Measurements from ENCODE around the gene TMEM129.

Gene TMEM129

DNA sequence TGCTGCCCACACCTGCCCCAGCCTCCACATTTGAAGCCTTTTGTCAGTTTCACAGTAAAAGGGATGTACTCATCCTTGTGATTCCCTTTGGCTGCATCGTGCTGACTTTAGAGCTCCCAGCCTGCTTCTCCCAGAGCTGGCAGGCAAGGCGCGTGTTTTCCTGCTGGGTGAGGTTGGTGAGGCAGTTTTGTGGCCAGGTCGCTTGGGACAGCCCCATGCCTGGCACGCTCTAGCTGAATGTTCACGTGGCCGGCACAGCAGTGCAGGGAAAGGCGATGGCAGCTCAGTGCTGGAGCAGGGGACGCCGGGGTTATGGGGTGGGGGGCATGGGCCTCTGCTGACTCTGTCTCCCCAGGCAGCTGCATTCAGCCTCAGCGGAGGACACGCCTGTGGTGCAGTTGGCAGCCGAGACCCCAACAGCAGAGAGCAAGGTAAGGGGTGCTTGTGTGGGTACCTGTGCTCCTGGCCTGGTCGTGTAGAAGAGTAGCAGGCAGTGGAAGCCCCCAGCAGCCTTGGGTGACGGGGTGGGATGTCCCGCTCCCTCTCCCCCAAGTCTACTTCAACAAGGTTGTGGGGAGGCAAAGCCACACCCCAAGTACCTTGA, 9.5 kb upstream of the TMEM129 start:
- TF ChIP-seq, protein P1, sequence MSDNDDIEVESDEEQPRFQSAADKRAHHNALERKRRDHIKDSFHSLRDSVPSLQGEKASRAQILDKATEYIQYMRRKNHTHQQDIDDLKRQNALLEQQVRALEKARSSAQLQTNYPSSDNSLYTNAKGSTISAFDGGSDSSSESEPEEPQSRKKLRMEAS (IDR thresholded peaks at IDR 0.05; ENCODE audit: low read depth, low read length): no peak
- no peak for TF ChIP-seq MYC (IDR thresholded peaks at IDR 0.05; ENCODE audit: low read depth, low read length)
- no peak for TF ChIP-seq POLR2A (IDR thresholded peaks at IDR 0.05; ENCODE audit: extremely low read depth, insufficient read length)
- TF ChIP-seq, protein P2, sequence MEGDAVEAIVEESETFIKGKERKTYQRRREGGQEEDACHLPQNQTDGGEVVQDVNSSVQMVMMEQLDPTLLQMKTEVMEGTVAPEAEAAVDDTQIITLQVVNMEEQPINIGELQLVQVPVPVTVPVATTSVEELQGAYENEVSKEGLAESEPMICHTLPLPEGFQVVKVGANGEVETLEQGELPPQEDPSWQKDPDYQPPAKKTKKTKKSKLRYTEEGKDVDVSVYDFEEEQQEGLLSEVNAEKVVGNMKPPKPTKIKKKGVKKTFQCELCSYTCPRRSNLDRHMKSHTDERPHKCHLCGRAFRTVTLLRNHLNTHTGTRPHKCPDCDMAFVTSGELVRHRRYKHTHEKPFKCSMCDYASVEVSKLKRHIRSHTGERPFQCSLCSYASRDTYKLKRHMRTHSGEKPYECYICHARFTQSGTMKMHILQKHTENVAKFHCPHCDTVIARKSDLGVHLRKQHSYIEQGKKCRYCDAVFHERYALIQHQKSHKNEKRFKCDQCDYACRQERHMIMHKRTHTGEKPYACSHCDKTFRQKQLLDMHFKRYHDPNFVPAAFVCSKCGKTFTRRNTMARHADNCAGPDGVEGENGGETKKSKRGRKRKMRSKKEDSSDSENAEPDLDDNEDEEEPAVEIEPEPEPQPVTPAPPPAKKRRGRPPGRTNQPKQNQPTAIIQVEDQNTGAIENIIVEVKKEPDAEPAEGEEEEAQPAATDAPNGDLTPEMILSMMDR (IDR thresholded peaks at IDR 0.05; ENCODE audit: low read depth, low read length): no peak
- DNase-seq (ENCODE audit: low read depth): no peak
- H3K4me3 ChIP-seq (ENCODE audit: low read depth, low read length): no peak overlapping the region

DNA sequence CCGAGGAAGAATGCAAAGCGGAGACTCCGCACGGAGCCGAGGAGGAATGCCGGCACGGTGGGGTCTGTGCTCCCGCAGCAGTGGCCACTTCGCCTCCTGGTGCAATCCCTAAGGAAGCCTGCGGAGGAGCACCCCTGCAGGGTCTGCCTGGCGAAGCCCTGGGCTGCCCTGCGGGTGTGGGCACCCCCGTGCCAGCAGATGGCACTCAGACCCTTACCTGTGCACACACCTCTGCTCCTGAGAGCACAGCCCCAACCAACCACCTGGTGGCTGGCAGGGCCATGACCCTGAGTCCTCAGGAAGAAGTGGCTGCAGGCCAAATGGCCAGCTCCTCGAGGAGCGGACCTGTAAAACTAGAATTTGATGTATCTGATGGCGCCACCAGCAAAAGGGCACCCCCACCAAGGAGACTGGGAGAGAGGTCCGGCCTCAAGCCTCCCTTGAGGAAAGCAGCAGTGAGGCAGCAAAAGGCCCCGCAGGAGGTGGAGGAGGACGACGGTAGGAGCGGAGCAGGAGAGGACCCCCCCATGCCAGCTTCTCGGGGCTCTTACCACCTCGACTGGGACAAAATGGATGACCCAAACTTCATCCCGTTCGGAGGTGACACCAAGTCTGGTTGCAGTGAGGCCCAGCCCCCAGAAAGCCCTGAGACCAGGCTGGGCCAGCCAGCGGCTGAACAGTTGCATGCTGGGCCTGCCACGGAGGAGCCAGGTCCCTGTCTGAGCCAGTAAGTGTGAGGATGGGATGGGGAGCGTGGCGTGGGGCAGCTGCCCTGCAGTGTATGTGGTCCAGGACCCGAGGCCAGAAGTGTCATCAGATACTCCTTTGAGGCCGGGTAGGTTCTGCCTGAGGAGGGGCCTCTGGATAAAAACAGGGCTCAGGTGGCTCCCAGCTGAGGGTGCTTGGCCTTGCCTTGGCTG, 7.2 kb upstream of the TMEM129 start:
- TF ChIP-seq, protein P1 (IDR thresholded peaks at IDR 0.05; ENCODE audit: low read depth, low read length): no peak
- TF ChIP-seq MYC (IDR thresholded peaks at IDR 0.05; ENCODE audit: low read depth, low read length): no peak
- TF ChIP-seq, protein P2 (IDR thresholded peaks at IDR 0.05; ENCODE audit: low read depth, low read length): no peak
- no peak for TF ChIP-seq POLR2A (IDR thresholded peaks at IDR 0.05; ENCODE audit: extremely low read depth, insufficient read length)
- no peak overlapping the region for H3K4me3 ChIP-seq (ENCODE audit: low read depth, low read length)
- no peak for DNase-seq (ENCODE audit: low read depth)

DNA sequence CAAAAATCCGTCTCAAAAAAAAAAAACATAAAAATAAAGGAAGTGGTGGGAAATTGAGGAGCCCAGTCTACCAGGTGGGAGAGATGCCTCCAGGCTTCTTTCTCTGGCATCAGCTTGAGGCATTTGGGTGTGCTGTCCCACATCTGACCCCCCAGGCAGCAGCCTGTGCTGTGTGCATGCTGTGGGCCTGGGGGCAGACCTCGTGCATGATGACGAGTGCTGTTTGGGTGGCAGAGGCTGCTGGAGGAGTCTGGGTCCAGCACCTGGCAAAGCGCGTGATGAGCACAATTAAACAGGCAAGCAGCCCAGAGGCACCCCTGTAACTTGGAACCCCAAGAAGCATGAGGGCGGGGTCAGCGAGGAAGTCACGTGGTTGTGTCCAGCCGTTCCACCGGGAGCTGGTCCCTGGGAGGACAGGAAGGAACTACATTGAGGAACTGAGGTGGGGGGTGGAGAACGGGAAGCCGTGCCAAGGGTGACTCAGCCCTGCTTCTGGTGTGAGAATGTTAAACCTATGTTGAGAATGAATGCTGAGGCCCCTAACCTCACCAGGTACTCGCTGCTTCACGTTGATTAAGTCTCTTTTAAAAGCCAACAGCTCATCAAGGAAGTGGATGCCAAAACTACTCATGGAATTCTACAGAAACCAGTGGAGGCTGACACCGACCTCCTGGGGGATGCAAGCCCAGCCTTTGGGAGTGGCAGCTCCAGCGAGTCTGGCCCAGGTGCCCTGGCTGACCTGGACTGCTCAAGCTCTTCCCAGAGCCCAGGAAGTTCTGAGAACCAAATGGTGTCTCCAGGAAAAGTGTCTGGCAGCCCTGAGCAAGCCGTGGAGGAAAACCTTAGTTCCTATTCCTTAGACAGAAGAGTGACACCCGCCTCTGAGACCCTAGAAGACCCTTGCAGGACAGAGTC, 6.3 kb upstream of the TMEM129 start:
- no peak overlapping the region for H3K4me3 ChIP-seq (ENCODE audit: low read depth, low read length)
- TF ChIP-seq POLR2A (IDR thresholded peaks at IDR 0.05; ENCODE audit: extremely low read depth, insufficient read length): no peak
- TF ChIP-seq, protein P1 (IDR thresholded peaks at IDR 0.05; ENCODE audit: low read depth, low read length): peak; percentile 81
- no peak for TF ChIP-seq MYC (IDR thresholded peaks at IDR 0.05; ENCODE audit: low read depth, low read length)
- TF ChIP-seq, protein P2 (IDR thresholded peaks at IDR 0.05; ENCODE audit: low read depth, low read length): no peak
- peak; percentile 82 for DNase-seq (ENCODE audit: low read depth)

DNA sequence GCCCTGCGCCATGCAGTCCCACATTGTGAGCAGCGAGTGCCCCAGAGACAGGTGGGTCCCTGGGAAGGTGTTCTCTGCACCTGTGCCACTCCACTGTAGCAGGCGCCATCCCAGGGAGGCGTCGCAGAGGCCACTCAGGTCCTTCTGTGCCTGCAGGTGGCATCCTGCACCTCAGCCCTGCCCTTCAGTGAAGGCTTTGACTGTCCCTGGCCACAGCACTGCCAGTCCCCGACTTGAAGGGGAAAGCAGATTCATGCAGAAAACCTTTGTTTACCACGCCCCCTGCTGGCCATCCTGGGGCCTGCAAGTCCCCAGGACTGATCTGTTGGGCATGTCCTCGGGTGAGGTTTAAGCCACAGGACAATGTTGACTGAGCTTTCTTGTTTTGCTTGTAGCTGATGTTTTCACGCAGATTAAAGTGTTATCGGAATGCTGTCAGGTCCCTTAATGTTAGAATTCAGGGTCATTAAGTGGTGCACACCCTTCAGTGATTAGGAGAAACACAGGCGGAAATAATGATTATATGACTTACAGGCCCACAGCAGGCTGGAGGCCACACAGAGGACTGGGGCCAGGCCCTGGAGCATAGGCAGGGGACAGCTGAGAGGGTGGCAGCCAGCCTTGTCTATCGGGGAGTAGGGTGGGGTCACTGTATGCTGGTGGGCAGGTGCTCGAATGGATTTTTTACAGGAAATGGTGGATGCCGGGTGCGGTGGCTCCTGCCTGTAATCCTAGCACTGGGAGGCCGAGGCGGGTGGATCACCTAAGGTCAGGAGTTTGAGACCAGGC, 5.2 kb upstream of the TMEM129 start:
- TF ChIP-seq, protein P1 (IDR thresholded peaks at IDR 0.05; ENCODE audit: low read depth, low read length): no peak; the same call in 1 of the 2 replicates
- TF ChIP-seq, protein P2 (IDR thresholded peaks at IDR 0.05; ENCODE audit: low read depth, low read length): peak; percentile 100
- no peak for TF ChIP-seq MYC (IDR thresholded peaks at IDR 0.05; ENCODE audit: low read depth, low read length)
- DNase-seq (ENCODE audit: low read depth): peak; percentile 93
- no peak overlapping the region for H3K4me3 ChIP-seq (ENCODE audit: low read depth, low read length)

DNA sequence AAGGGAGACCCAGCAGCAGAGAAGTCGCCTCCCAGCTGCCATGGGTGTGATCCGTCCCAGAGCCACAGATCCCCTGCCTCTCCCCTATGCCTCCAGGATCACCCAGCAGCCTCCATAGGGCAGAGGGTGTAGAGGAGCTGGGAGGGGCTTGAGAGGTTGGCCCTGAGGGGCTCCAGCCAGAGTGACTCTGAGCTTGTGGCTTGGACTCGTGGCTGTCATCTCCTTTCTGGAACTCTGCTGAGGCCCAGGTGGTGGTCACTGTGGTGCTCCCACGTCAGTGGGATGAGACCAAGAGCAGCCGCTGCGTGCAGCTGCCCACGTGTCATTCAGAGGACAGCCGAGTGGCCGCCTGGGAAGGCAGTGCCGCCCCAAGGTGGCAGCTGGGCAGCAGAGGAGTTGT, 4.4 kb upstream of the TMEM129 start:
- H3K4me3 ChIP-seq (ENCODE audit: low read depth, low read length): no peak overlapping the region
- TF ChIP-seq, protein P2 (IDR thresholded peaks at IDR 0.05; ENCODE audit: low read depth, low read length): no peak
- no peak for TF ChIP-seq MYC (IDR thresholded peaks at IDR 0.05; ENCODE audit: low read depth, low read length)
- no peak for TF ChIP-seq POLR2A (IDR thresholded peaks at IDR 0.05; ENCODE audit: extremely low read depth, insufficient read length)
- TF ChIP-seq, protein P1 (IDR thresholded peaks at IDR 0.05; ENCODE audit: low read depth, low read length): no peak
- no peak for DNase-seq (ENCODE audit: low read depth)

All from NB4 (cell line).